Lower lobe of right lung (tissue), 2 donors: ENCODE data around the gene RCSD1. TPM values are rescaled to one million over a fixed set of nuclear protein-coding genes. Genes with fewer than 3 reads are reported as not detected.

Experiments
- ATAC-seq, 2 donors: fragments of 200-7000 bp; cut with Tn5 transposase; one replicate each; pipeline ENCODE4 v1.9.1; 2020 to 2022; ENCODE audit warnings: mild to moderate bottlenecking in 2 of 2, moderate library complexity in 2 of 2
- DNase-seq: peaks from one replicate; pipeline ENCODE4 v3.0.0-alpha.2; 2020
- H3K27ac ChIP-seq: fragments of 200-600 bp; one replicate; pipeline ENCODE4 v1.8.0; 2022
- H3K27me3 ChIP-seq: fragments of 200-600 bp; one replicate; pipeline ENCODE4 v1.8.0; 2022; ENCODE audit warnings: low read depth
- H3K36me3 ChIP-seq: fragments of 200-600 bp; one replicate; pipeline ENCODE4 v1.8.0; 2022; ENCODE audit warnings: mild to moderate bottlenecking
- H3K4me1 ChIP-seq: fragments of 200-600 bp; one replicate; pipeline ENCODE4 v1.8.0; 2022
- H3K4me3 ChIP-seq: fragments of 200-600 bp; one replicate; pipeline ENCODE4 v1.8.0; 2022; ENCODE audit warnings: mild to moderate bottlenecking
- H3K9me3 ChIP-seq: fragments of 200-600 bp; one replicate; pipeline ENCODE4 v1.8.0; 2022
- intact Hi-C: fragments of 100-400 bp; cut with DNase I; formaldehyde crosslinking; loops from one replicate; pipeline ENCODE4 v1.11.0; 2022
- total RNA-seq: library from RNA; stranded (reverse); fragmentation: NEBNext Ultra II Directional; extraction: Animal tissue kit (Norgen Biotek cat#: 25700); gene quantifications from one replicate; pipeline ENCODE4 v1.2.1, GENCODE V29; 2021
- TF ChIP-seq, protein P1 (sequence below): fragments of 200-600 bp; IDR thresholded peaks from one replicate; pipeline ENCODE4 v1.8.0; 2022; ENCODE audit warnings: antibody characterized with exemption, mild to moderate bottlenecking
- donor health status: DM: no; HTN: yes; CAD: no; lungs with severe emphysema.

RCSD1 gene
- total RNA-seq, 1 donor from 2014 or later = 20.7 TPM

DNA sequence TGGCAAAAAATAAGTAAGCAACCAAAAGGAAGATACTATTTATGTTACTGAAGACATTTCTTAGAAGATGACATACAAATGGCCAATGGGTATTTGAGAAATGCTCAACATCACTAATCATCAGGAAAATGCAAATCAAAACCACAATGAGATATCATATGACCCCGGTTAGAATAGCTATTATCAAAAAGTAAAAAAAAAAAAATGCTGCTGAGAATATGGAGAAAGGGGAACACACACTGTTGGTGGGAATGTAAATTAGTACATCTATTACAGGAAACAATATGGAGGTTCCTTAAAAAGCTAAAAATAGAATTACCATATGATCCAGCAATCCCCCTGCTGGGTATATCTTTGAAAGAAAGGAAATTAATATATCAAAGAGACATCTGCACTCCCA, 42.2 kb upstream of the RCSD1 start:
- no peaks in the 10 kb centered on the region for H3K27me3 ChIP-seq
- intact Hi-C loops = no loop called here
- no peaks in the 10 kb centered on the region for H3K36me3 ChIP-seq
- no peak overlapping the region for H3K27ac ChIP-seq
- H3K9me3 ChIP-seq = no peaks in the 10 kb centered on the region
- ATAC-seq (no peak), DNase-seq (no peak)
- no peaks in the 10 kb centered on the region for H3K4me1 ChIP-seq
- no peak overlapping the region for H3K4me3 ChIP-seq
- TF ChIP-seq, protein P1, sequence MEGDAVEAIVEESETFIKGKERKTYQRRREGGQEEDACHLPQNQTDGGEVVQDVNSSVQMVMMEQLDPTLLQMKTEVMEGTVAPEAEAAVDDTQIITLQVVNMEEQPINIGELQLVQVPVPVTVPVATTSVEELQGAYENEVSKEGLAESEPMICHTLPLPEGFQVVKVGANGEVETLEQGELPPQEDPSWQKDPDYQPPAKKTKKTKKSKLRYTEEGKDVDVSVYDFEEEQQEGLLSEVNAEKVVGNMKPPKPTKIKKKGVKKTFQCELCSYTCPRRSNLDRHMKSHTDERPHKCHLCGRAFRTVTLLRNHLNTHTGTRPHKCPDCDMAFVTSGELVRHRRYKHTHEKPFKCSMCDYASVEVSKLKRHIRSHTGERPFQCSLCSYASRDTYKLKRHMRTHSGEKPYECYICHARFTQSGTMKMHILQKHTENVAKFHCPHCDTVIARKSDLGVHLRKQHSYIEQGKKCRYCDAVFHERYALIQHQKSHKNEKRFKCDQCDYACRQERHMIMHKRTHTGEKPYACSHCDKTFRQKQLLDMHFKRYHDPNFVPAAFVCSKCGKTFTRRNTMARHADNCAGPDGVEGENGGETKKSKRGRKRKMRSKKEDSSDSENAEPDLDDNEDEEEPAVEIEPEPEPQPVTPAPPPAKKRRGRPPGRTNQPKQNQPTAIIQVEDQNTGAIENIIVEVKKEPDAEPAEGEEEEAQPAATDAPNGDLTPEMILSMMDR = no peak

DNA sequence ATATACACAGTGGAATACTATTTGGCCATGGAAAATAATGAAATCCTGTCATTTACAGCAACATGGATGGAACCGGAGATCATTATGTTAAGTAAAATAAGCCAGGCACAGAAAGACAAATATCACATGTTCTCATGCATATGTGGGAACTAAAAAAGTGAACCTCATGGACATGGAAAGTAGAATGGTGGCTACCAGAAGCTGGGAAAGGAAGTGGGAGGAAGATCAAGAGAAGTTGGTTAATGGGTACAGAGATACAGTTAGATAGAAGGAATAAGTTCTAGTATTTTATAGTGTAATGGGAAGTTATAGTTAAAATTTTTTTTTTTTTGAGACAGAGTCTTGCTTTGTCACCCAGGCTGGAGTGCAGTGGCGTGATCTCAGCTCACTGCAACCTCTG, 41.7 kb upstream of the RCSD1 start:
- H3K36me3 ChIP-seq = no peaks in the 10 kb centered on the region
- H3K27ac ChIP-seq = no peak overlapping the region
- no peak for ATAC-seq
- no peaks in the 10 kb centered on the region for H3K27me3 ChIP-seq
- TF ChIP-seq, protein P1 = no peak
- intact Hi-C loops = no loop called here
- DNase-seq = no peak
- no peak overlapping the region for H3K4me3 ChIP-seq
- no peaks in the 10 kb centered on the region for H3K9me3 ChIP-seq
- no peaks in the 10 kb centered on the region for H3K4me1 ChIP-seq

DNA sequence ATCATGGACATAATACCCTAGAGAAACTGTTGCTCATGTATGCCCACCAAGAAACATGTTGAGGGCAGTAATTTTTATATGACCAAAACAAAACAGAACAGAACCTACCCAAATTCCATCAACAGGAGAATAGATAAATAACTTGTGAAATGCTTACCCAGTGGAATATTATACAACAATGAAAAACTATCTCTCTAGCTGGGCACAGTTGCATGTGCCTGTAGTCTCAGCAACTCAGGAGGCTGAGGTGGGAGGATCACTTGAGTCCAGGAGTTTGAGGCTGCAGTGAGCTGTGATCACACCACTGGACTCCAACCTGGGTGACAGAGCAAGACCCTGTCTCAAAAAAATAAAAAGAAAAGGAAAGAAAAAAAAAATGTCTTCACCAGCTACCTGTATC, 37.6 kb upstream of the RCSD1 start:
- no peak overlapping the region for H3K27ac ChIP-seq
- no peaks in the 10 kb centered on the region for H3K36me3 ChIP-seq
- DNase-seq = no peak

DNA sequence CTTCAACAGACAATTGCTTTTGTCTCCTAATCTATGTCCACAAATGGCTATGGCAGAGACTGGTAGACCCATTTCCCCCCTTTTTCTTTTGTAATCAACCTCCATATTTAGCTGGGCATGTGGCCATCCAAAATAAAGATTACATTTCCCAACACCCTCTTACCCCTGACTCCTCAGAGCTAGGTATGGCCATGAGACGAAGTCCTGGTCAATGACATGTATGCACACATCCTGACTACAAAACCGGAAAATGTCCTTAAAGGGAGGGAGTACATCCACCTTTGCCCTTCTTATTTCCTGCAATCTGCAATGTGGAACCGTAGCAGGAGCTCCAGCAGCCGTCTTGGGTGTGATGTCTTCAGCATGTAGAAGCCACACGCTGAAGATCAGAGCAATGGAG, 36.2 kb upstream of the RCSD1 start:
- no peak for DNase-seq
- ATAC-seq = peak; percentile 43 to 52
- Histone ChIP-seq H3K36me3 (no peaks in the 10 kb centered on the region), H3K4me1 (no peaks in the 10 kb centered on the region), H3K27ac (no peak overlapping the region), H3K27me3 (no peaks in the 10 kb centered on the region), H3K9me3 (no peaks in the 10 kb centered on the region), H3K4me3 (no peak overlapping the region)
- TF ChIP-seq, protein P1 = no peak
- intact Hi-C loops = no loop called here

More for the DNA sequence above, 37.6 kb upstream of the RCSD1 start:
- H3K4me1 ChIP-seq = no peaks in the 10 kb centered on the region
- ATAC-seq = no peak
- H3K27me3 ChIP-seq = no peaks in the 10 kb centered on the region
- TF ChIP-seq, protein P1 = no peak
- intact Hi-C loops = no loop called here
- H3K4me3 ChIP-seq = no peak overlapping the region
- H3K9me3 ChIP-seq = no peaks in the 10 kb centered on the region

DNA sequence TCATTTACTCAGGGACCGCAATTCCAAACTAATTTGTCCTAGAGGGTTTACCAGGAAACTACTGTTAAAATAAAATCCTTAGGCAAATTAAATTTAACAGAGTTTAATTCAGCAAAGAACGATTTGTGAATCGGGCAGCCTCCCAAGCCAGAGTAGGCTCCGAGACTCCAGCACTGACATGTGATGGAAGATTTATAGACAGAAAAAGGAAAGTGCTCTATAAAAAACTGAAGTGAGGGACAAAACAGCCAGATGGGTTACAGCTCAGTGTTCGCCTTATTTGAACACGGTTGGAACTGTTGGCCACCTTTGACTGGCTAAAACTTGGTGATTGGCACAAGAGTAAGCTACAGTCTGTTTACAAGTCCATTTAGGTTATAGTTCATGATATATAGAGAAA, 35.2 kb upstream of the RCSD1 start:
- Histone ChIP-seq H3K4me1 (peaks cover 4% of the 10 kb centered on the region), H3K27ac (no peak overlapping the region), H3K36me3 (no peaks in the 10 kb centered on the region), H3K4me3 (no peak overlapping the region), H3K9me3 (no peaks in the 10 kb centered on the region), H3K27me3 (no peaks in the 10 kb centered on the region)
- DNase-seq (no peak), ATAC-seq (no peak)
- intact Hi-C loops = no loop called here
- TF ChIP-seq, protein P1 = no peak
